Measurements from ENCODE around the gene APBA2.

Gene APBA2

DNA sequence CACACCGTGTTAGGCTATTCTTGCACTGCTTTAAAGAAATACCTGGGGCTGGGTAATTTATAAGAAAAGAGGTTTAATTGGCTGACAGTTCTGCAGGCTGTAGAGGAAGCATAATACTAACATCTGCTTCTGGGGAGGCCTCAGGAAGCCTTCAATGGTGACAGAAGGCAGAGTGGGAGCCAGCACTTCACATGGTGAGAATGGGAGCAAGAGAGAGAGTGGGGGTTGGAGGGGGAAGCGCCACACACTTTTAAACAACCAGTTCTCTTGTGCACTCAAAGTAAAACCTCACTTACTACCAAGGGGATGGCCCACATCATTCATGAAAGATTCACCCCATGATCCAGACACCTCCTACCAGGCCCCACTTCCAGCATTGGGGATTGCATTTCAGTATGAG, 181.1 kb downstream of the APBA2 start:
- no peak for DNase-seq

DNA sequence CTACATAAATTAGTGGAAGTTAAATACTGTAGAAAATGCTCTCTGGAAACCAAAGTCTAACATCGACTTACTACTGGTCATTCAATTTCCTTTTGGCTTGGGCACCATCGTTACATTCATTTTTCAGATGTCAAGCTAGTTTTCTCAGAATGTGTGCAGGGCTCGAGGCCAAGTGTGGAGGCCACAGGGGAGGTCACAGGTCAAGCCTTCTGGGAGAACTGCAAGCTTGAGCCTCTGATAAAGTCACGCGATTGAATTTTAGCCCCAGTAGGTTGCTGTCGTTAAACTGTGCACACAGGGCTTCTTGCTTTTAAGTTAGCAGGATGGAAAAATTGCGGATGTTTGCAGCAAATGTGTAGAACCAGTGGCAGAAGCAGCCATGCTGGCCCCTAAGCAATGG, 182.2 kb downstream of the APBA2 start:
- no peak for DNase-seq

DNA sequence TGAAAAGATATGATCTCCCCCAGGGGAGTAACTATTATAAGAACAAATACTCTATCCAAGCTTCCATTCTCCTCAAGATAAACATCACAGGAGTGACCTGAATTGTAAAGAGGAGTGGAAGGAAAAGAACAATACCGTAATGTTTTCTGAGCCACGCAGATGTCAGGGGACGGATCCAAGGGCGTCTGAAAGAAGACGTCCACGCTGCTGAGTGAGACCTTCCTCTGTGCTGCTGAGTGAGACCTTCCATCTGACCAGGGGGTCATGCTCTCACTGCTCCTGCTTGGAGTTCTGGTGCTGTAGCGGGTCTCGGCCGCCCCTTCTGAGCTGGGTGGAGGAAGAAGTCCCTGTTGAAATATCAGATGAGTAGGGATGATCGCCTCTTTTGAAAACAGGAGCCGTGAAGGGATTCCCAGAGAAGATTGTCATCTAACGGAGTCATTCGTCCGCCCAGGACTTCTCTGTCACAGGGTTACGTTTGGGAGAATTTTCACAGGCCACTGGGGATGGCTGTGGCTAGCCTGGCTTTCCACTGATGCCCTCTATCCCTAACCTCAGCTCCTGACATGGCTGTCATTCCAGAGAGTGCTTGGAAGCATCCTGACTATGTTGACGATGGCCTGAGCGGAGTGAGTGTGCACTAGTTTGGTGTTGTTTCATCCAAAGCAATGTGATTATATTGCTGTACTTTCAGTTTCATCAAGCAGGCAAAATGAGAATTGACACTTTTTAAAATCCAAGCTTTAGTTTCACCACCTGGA, 184.9 kb downstream of the APBA2 start:
- DNase-seq = no peak

DNA sequence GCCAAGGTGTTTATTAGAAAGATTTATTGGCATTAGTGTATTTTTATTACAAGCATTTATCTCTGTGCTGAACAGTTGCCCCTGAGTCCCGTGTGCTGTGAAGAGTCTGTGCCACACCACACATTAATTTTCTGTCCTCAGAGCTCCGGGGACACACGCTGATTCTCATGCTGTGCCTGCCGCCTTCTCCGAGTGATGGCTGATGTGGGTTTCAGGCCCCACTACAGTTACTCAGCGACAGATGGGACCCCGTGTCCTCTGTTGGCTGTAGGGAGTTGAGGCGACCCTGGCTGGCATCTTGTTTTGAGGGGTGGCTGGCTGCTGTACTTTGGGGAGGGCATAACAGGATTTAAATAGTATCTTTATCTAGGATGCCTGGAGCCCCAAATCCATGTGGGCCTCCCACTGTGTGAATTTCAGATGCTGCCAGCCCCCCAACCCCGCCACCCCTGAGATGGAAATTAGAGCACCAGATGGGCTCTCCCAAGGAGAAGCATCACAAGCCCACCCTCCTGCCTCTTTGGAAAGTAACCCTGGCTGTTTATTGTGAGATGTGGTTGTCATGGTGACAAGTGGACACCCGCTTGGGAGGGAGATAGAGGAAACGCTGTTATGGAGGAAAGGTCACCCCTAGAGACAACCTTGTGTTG, 185.6 kb downstream of the APBA2 start:
- DNase-seq = no peak

DNA sequence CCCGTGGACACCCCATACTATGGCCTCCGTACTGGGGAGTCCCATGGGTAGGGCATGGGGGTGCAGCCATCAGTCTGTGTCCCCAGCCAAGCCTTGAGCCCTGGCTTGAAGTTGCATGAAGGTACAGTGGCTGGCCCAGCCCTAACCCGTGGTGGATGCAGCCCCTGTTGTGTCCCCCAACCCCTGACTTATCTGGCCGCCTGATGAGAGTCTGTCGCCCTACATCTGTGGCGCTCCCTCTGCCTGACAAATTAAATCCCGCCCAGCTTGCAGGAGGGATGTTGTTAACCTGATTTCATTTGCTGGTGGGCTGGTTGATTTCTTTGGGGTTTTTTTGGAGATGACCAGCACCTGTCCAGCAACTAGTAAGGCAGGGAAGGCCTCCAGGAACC, 186.1 kb downstream of the APBA2 start:
- DNase-seq = no peak

DNA sequence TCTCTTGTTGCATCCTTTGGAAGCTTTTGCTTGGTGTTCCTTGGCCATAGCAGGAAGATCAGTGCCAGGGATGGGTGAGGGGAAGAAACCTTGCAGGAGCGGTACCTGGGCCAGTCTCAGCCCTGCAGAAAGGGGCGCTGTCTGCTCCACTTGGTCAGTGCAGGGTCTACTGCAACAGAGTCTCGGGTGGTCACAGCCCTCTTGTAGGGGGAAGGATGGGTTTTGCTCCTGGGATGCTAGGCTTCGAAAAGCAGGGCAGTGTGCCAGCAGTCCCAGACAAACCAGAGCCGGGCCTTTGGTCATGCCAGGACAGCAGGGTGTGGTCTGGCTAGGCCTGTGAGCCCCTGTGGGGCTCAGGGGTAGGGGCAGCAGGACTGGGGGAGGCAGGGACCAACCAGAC, 186.7 kb downstream of the APBA2 start:
- DNase-seq = no peak

DNA sequence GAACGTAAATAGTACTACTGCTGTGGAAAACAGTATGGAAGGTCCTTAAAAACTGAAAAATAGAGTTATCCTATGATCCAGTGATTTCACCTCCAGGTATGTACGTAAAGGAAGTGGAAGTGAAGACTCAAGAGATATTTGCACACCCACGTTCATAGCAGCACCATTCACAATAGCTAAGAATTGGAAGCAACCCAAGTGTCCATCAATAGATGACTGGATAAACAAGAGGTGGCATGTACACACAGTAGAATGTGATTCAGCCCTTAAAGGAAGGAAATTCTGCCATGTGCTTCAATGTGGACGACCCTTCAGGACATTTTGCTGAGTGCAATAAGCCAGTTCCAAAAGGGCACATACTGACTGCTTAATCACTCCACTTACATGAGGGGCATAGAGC, 188.3 kb downstream of the APBA2 start:
- DNase-seq = no peak

DNA sequence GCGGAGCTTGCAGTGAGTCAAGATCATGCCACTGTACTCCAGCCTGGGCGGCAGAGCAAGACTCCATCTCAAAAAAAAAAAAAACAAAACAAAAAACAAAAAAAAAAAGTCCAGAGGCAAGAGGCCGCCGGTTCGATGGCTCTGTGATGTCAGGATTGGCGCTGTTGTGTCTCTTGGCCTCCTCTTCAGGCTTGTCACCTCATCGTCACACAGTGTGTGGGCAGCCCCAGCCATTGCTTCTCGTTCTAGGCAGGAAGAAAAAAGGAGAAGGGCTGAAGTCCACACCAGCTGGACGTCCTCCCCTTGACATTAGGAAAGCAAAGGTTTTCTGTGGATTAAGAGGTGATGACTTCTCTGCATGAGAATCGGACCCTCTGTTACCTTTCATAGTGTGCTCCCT, 192.8 kb downstream of the APBA2 start:
- DNase-seq = no peak

DNA sequence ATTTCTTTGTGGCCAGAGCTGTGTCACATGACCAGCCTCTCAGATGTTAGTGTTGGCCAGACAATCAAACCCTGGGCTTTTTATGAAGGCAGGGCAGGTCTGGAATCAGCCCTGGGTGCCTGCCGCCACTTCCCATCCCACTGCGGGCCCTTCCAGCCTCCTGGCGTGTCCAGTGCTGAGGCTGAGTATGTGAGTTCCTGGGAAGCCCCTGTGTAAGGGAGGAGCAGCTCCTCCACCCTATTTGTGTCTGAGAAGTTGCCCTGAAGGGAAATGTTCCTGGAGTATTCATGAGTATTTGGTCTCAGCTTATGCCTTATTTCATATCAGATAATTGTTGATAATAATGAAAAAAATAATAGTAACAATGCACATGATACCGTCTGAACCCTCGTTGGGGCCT, 193.7 kb downstream of the APBA2 start:
- DNase-seq = no peak

DNA sequence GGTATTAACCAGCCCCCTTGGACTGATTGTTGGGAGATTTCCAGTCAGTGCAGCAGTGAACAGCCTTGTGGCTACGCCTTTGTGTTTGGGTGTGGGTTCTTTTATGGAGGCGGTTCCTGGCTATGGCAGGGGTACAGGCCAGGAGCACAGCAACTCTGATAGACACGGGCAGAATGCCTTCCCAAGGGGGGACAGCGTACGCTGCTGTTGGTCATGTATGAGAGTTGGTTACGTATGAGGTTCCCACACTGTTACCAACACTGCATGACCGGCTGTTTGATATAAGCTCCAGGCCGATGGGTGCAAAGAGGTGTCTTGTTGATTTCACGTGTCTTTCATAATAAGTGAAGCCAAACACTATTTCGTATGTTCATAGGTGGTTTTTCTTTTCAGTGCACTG, 196.0 kb downstream of the APBA2 start:
- no peak for DNase-seq

DNA sequence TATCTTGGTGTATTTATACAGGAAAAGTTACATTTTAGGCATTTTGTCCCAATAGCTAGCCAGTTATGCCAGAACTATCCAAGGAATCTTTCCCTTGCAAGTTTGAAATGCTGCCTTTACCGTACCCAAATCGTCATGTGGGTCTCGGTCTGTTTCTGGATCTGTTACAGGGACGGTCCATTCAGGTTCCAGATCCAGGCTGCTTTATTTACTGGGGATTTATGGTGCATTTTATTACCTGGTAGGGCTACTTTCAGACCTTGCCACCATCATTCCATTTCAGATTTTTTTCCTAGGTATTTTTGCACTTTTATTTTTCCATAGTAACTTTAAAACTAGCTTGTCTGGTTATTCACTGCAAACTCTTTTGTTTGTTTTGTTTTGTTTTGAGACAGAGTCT, 197.4 kb downstream of the APBA2 start:
- no peak for DNase-seq

DNA sequence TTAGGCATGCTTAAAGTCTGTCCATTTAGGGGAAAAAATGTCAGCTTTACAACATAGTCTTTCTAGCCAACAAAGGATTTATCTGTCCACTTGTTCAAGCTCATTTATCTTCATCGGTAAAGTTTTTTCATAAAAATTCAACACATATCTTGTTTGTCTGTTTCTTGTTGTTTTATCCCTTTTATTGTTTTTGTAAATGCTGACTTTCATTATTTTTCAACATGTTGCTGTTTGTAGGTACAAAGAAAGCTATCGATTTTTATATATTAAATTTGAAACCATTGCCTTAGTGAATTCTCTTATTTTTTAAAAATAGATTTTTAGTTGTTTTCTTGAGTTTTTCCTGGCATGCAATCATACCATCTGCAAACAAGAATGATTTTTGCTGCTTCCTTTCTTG, 198.1 kb downstream of the APBA2 start:
- no peak for DNase-seq

DNA sequence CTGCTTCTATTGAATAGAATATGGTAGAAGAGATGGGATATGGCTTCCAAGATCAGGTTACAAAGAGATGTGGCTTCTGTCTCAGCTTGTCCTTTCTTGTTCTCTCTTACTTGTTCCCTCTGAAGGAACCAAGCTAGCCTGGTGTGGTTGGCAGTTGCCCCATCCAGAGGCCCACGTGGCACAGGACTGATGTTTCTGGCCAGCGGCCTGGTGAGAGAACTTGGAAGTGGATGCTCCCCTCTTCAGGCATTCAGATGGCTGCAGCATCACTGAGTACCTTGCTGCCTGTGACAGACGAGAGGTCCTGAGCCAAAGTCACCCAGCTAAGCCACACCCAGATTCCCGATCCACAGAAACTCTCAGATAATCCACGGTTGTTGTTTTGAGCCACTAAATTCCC, 200.2 kb downstream of the APBA2 start:
- DNase-seq = no peak

DNA sequence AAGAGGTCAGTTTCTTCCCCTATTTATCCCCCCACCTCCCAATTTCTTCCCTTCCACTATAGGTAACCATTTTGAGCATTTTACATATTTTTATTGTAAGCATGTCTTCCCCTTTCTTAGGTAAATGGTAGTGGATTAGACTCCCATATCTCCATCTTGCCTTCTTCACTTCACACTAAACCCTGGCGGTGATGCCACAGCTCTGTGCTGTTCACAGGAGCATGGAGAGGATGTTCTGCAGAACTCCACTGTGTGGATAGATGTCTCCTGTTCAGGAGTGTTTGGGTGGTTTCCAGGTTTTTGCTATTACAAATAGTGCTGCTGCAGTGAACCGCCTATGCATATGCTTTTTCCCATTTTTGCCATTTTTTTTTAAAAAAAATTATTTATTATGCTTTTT, 201.1 kb downstream of the APBA2 start:
- no peak for DNase-seq

DNA sequence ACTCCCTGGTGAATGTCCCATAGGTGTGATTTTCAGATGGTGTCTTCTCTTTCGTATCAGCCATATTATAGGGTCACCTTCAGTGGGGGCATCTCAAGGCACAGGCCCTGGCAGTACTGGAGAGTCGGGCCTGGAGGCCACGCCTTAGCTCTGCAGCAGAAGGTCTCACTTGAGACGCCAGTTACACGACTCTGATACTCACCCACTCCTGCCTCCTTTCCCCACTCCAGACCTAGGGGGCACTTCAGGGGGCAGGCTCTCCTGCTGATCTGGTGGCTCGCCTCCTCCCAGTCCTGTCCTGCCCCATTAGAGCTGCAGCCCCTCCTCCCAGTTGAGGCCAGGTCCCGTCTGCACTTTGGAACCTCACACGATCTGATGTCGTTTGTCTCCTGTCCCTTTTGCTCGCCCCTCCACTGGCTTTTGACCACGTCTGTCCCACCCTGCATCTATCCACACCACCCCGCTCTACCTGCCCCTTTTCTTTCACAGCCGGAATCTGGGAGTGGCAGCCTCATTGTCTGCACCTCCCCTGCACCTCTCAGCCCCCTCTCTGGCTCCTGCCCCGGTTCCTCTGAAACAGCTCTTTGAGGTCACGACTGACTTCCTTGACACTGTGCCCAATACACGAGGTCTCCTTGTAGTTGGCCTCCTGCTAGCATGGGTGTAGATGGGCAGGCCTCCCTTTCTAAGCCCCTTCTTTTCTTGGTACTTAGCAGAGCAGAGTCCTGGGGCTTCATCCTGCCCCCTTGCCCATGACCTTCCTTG, 201.9 kb downstream of the APBA2 start:
- DNase-seq = no peak

DNA sequence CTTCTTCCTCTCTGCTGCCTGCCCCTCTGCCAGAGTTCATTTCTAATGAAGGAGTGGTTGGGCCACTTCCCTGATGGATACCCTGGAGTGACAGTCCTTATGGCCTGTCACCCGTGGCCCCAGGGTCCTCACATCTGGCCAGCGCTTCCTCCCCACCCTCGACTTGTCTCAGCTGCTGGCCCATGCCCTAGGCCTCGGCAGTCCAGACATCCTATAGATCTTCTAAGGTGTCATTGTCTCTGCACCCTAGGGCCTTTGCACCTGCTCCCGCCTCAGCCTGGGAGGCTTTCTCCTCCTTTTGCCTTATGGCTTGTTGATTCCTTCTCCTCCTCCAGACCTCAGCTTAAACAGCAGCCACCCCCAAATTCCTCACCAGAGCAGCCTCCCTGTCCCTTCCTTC, 202.9 kb downstream of the APBA2 start:
- DNase-seq = no peak

DNA sequence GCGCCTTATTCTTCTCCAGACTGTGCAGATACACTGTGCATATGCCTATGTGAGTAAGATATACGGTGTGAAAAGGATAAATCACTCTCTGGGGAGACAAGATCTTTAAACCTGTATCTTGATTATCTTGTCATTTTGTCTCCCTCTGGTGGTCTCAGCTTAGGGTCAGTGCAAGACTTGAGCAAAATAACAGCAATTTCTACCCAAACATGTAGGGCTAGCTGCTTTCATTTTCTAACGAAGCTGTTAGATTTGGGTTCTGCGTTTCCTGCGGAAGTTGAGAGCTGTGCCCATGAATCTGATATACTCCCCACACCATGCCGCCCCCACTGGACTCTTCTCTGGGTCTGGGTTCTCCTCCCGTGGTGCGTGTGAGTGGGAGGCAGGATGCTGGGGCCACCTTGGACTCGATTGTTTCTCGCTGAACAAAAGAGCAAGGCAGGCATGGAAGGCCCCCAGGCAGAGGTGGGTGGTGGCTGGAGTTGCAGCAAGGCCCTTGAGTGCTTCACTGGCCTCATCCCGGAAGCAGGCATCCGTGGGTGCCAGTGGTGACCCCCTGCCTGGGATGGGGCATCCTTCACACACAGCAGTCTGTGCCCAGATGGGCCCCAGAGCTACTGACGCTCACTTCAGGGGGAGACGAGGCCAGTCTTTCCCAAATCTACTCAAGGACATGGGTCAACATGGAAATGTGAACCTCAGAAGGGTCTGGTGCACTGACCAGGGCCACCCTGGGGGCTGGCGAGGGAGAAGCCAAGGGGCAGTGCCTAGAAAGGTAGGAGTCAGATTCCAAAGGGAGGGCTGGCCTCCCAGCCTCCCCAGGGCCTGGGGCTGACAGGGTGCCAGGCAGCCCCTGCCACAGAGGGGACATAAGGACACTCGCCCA, 204.2 kb downstream of the APBA2 start:
- no peak for DNase-seq

DNA sequence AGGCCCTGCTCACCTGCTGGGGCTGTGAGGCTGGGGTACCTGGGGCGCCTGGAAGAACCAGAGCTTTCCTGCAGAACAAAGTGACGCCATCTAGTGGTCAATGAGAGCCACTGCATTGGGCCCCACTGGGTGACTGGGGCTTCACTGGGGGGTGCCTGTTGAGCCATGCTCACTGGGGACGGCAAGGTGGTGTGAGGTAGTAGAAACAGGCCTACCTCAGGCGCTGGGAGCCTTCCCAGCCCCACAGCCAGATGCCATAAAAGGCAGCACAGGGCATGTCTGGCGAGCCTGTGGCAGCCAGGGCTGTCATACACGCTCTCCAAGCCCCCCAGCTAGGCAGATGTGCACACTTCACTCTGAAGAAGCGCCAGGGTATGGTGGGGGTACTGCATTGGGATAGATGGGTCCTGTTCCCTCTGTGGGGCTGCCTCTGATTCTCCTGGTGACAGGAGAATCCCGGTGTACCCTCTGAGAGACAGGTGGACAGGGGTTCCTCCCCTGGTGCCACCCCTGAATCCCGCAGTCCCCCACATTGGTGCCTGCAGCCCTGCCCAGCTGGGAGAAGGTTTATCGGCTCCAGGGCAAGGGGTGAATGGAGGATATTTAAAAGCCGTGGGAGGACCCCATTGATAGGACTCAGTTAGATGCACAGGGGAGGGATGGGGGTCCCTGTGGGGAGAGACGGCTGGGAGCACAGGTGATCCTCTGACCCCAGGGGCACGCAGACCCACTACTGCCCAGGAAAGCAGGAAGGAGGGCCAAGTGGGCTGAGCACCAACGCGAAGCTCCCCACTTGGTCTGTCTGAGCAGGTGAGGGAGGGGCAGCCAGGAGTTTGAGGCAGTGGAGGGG, 205.1 kb downstream of the APBA2 start:
- DNase-seq = no peak

DNA sequence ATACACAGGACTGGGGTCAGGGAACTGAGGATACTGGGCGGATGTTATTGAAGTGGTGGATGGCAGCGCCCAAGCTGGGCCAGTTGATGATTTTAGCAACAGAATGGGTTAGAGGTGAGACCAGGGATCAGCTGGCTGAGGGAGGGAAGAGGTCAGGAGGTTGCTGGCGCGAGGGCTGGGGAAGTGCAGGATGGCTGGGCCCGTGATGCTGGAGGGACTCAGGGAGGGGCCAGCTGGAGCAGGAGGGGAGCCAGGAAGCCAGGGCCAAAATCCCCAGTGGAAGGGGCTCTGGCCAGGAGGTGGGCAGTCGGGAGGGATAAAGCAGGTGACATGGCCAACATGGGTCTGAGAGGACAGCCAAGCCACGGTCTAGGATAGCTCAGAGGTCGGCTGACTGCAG, 205.9 kb downstream of the APBA2 start:
- no peak for DNase-seq

DNA sequence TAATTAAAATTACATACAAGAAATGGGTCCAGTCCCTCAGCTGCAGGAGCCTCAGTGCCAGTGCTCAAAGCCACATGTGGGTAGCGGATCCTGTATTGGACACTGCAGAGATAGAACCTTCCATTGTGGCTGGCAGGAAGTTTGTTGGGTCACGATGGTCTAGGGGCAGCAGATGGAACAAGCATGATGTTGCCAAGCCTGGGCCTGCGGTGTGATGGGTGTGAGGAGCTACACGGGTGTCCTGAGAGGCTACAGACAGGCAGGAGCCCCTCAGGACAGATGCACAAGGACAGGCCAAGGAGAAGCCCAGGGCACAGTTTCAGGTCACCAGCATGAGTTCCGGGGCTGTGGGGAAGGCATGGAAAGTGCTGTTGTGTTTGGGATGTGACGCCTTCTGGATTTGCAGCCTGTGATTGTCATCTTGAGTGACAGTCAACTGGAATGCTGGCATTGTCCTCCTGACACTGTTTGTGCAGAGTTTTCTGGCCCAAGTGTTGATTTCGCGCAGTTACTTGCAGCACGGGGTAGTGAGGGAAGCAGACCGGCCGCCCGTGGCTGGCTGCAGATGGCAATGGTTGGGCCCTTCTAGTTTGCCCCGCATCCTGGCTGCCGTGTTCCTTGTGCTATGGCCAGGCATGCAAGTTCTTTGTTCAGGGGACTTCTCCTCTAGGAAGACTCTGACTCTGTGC, 206.7 kb downstream of the APBA2 start:
- DNase-seq = no peak

DNA sequence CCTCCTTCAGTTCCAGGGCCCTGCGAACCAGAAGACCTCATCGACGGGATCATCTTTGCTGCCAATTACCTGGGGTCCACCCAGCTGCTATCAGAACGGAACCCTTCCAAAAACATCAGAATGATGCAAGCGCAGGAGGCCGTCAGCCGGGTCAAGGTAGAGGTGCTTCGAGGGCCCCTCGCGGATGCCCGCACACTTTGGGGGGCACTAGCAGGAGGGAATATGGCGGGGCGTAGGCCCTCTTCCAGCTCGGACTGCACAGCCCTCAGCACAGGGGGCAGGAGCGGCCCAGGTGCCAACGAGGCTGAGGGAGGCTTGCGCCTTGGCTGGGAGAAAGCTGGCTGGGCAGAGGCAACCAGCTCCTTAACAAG, 207.3 kb downstream of the APBA2 start:
- DNase-seq = no peak

Data from right hindlimb (tissue), 1 donor.